Cortex of kidney (tissue), 1 donor: ENCODE results near the gene SYCE1.

Experiments
- DNase-seq: peaks from one replicate; lab custom pipeline; 2025; lab: John Stamatoyannopoulos, UW

Gene SYCE1

GRCh38 chr10:133511907-133512528 is 53.4 kb downstream of the SYCE1 start:
- no peak for DNase-seq

GRCh38 chr10:133511408-133511807 is 54.0 kb downstream of the SYCE1 start:
- no peak for DNase-seq

GRCh38 chr10:133509700-133510099 is 55.7 kb downstream of the SYCE1 start:
- DNase-seq: no peak
